ENCODE measurements around the gene ANKRD55.
"Not testable (repeated sequence)": the region's sequence is repeated elsewhere in the genome, so short reads cannot be mapped to it uniquely, and the experiment has no call there.

ANKRD55 gene

DNA sequence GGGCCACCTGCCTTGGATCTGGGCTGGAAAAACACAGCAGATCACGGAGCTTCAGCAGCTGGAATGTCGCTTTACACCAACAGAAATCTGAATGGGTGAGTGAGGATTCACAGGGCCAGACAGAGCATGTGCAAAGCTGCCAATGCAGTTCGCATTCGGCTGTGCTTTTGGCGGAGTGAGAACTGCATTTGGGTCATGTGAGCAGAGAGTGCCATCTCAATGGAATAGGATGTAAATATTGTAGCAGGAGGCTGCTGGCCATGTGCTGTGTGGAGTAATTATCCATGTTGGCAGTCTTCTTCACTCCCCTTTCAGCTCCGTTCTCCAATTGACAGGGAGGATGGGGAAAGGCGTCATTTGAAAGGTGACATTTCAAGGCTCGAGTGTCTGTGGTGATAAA, at the start of gene ANKRD55:
Gene ANKRD55 (minus strand): TSS at position 101 of the 400 bp plus-strand sequence. CDS start 417 bp downstream, outside the sequence.
- no peak for DNase-seq (ENCODE audit: low spot score)

DNA sequence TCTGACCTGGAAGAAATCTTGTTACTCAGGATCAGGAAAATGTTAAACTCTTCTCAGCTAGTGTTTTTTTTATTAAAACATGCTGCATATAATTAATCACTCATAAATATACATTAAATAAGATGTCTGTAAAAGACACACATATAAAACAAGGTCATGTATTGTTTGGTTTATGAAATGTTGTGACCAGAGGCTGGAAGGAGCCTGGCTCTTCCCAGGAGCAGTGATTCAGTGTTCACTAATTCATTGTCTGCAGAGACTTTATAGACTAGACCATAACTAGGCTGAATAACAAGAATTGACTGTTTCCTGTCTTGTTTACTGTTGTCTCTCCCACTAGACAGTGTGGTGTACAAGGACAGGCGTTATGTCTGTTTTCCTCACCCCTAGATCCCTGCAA, 49.1 kb upstream of the ANKRD55 start:
- DNase-seq (ENCODE audit: low spot score): no peak

DNA sequence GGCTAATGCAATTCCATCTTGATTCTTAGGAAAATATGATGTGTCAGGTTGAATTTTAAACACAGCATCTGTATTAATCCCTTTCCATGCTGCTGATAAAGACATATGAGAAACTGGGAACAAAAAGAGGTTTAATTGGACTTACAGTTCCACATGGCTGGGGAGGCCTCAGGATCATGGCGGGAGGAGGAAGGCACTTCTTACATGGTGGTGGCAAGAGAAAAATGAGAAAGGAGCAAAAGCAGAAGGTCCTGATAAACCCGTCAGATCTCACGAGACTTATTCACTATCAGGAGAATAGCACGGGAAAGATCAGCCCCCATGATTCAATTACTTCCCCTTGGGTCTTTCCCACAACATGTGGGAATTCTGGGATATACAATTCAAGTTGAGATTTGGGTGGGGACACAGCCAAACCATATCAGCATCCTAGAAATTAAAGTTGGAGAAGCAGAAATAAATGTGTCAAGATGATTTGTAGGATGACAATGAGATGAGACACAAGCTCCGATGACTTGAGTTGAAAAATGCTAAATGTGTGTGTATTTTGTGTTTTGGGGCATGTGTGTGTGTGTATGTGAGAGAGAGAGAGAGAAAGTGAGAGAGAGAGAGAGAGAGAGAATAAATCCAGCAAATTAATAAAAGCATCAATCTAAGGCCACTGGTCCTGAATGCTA, 48.5 kb upstream of the ANKRD55 start:
- no peak for DNase-seq (ENCODE audit: low spot score)

DNA sequence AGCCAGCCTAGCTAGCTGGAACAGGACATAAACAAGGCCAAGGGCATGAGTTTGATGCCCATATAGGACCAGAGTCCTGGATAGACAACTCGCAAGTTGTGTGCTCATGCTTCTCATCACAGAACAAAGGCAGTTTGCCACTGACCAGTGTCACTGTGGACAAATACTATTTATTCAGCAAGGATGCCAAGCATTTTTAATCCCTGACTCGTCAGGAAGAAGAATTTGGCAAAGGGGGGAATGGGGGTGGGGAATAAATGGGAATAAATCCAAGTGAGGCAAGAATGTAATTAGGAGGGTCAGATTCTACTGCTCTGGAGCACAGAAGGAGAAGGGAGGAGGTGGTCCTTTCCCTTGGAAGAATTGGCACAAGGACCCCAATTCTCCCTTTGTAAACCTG, 46.8 kb upstream of the ANKRD55 start:
- no peak for DNase-seq (ENCODE audit: low spot score)

DNA sequence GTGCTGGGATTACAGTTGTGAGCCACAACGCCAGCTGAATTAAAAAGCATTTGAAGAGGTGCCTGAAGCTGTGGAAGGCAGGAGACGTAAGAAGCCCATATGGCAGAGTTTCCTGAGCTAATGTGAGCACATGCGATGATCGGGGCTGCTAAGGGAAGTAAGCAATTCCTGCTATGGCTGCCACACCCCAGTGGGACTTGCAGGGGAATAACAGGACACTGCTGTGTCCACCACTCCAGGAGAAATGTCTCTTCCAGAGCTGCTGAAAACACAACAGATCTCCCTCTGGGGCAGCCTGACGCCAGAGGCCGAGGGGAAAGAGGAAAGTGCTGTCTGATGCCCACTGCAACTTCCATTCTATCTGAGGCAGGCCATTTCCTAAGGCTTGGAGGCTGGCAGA, 46.2 kb upstream of the ANKRD55 start:
- no peak for DNase-seq (ENCODE audit: low spot score)

DNA sequence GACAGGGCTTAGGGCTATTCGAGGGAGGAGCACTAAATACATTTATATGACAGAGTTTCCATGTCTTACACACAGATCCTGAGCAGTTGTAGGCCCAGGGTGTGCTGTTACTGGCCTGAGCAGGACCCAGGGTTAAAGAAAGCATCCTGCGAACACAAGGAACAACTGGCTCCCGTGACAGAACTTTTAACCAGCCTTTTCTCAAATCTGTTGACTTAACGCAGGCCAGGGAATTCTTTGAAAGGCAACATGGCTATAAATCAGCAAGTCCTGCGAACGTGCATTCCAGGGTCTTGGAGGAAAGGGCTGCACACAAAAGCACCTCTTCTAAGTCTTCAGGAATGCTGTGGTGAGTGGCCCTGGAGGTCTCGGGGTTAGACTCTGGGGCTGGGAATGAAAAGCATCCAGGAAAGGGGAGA, 45.2 kb upstream of the ANKRD55 start:
- DNase-seq (ENCODE audit: low spot score): no peak

DNA sequence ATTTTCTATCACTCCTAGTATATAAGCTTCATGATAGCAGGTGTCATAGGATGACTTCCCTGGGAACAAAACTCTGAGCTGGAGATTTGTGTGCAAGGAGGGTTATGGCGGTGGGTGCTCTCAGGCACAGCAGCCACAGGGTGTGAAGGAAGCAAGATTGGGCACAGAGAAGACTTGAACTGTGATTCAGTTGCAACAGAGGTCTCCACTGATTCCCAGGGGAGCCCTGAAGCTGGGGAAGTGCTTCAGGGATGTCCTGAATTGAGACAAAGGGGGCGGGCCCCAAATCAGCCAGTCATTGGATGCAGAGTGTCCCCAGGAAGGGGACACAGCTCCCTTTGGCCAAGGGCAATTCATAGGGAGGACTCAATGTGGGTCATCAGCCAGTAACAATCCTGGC, 44.4 kb upstream of the ANKRD55 start:
- no peak for DNase-seq (ENCODE audit: low spot score)

DNA sequence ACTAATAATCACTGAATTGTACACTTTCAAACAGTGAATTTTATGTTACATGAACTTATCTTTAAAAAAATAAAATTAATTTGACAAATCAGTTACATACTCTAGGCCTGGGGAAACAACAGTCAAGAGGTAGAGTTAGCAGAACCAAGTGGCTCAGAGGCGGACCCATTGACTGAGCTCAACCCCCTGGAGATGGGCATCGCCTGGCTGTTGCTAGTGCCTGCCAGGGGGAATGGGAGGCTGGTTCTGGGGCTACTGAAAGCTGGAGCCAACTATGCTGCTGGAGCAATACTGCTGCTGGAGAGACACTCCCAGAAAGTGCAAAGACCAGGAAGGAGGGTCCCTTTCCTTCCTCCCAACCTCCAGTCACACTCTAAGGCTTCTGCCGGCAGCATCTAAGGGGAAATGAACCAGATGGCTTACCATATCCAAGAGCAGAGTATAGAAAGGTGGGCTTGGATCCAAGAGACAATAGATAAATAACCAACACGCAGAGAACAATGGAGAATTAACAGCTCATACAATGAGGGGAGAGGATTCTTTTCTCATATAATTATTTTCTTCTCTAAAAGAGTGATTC, 40.3 kb upstream of the ANKRD55 start:
- no peak for DNase-seq (ENCODE audit: low spot score)

DNA sequence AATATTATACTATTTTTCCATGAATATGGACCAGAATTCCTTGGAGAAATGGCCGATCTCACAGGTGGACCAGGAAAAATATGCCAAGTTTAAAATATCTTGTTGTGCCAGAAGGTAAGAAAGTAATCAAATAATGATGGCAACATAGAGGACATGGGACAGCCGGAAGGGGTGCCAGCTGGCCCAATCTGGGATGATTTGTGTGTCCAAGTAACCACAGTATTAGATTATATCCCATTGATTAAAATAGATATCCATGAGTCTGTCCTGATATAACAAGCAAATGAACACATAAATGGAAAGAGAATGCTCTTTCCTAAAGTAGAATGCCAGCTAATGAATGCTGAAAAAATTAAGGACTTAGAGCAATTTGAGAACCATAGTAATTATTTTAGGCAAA, 39.6 kb upstream of the ANKRD55 start:
- DNase-seq (ENCODE audit: low spot score): no peak

DNA sequence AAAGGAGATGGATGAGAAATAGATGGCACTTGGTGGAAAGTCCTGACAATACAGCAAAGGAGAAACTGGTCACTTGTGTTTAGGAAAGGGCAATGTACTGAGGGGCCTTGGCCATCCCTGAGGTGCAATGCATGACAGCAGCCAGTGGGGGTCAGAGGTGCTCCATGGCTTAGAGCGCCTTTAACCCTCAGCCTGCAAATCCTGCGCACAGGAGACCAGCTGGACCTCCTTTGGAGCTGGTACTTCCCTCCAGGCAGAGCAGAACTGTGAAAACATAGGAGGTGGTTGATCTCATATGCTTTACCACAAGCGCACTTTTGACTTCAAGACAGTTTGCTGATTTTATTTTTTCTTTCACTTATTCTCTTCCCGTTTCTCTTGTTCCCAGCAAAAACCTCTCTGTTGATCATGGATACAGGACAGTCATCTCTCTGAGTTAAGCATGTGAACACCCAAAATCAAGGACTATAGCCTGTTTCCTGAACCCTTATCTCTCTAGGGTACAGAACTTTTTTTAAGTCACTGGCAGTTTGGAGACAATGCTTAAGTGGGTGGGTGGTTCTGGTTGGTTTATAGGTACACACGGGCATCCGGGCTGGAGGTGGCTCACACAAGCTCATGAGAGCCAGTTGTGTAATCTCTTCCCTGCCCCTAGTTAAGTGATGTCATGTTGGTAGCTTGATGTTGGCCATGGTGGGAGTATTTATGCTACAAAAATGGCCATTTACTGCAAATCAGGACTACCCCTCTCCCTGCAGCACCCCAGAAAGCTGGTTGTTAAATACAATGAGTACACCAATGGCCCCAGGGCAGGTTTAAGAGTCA, 37.6 kb upstream of the ANKRD55 start:
- peak; percentile 66 for DNase-seq (ENCODE audit: low spot score)

DNA sequence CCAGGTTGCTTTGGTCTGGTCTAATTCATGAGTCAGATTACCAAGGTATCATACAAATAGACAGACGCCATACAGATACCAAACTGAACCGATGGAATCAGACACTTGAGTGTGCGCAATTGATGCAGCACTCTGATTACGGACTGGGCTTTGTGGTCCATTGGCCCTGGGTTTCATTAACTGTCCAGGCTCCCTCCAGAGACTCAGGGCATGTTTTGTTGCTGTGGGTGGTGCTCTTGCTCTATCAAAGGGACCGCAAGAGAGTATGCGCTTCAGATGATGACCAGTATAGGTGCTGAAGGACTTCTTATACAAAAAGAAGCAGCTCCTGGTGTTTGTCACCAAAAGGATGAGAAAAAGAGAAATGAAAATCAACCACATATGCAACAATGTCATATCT, 36.9 kb upstream of the ANKRD55 start:
- DNase-seq (ENCODE audit: low spot score): peak; percentile 22

DNA sequence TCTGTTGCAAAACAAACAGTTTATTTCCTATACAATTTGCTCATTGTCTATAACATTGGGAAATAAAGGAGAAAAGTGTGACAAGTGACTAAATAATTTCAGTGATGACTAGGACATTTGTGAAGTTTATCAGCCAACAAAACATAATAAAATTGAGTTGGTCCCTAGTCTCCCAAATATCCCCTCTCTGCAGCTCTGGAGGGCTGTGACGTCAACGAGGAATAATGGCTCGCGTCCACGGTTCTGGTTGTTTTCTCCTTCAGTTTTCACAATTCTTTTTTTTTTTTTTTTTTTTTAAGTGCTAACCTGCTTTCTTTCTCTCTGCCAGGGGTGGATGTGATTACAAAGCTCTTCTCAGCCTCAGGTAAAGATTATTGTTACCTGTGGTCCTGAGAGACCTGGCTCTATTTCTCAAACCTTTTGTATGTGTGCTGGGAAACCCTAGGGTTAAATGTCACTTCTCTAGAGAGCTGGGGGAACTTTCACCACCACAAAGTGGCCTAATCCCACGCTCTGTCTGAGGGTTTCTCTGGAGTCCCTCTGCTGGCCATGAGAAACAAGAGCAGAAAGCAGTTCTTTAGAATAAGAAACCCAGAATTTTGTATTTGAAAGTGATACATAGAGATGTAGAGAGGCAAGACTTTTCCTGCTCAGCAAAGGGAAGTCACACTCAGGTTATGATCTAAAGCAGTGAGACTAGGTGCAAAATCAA, 36.2 kb upstream of the ANKRD55 start:
- DNase-seq (ENCODE audit: low spot score): peak; percentile 47

DNA sequence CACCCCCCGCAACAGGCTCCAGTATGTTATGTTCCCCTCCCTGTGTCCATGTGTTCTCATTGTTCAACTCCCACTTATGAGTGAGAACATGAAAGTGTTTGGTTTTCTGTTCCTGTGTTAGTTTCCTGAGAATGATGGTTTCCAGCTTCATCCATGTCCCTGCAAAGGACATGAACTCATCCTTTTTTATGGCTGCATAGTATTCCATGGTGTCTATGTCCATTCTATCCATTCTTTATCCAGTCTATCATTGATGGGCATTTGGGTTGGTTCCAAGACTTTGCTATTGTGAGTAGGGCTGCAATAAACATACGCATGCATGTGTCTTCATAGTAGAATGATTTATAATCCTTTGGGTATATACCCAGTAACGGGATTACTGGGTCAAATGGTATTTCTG, 35.6 kb upstream of the ANKRD55 start:
- not testable (repeated sequence) for DNase-seq (ENCODE audit: low spot score)

DNA sequence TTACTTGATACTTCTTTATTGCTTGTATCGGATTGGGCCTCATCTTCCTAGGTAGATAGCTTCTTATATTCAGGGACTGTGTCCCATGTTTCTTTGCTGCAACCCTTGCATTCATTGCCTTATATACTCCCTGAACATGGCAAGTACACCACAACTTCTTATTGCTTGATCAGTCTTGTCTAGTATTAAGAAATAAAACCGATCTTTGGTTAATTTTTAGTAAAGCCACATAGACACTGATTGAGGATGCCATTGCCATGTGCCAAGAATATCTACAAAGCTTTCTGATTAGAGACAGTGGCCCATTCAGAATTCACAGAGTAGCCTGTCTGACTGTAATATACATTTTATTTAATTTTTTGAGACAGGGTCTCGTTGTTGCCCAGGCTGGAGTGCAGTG, 34.7 kb upstream of the ANKRD55 start:
- no peak for DNase-seq (ENCODE audit: low spot score)

DNA sequence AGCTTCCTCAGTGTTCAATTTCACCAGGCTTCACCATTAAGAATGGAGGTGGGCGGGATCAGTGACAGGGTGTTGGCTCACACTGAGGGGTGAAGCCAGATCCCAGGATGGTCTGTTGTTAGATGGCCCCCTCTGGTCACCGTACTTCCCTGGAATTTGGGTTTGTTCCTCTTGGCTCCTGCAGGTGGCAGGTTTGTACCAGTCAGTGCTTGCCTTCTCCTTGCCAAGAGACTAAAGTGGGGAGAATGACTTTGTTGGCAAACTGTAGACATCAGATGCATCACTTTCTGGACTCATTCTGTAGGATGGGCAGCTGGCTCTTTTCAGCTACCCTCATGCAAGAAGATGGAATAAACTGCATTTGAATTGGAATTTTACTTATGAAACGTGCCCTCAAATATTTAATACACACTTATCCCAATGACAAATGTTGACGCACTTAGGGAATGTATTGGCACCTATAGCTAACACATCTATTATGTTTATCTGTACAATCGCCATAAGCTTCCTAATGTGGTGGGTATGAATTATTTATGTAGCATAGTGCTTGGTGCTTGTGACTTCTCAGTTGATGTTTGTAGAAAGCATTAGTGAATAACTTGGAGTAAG, 31.4 kb upstream of the ANKRD55 start:
- peak; percentile 38 for DNase-seq (ENCODE audit: low spot score)

DNA sequence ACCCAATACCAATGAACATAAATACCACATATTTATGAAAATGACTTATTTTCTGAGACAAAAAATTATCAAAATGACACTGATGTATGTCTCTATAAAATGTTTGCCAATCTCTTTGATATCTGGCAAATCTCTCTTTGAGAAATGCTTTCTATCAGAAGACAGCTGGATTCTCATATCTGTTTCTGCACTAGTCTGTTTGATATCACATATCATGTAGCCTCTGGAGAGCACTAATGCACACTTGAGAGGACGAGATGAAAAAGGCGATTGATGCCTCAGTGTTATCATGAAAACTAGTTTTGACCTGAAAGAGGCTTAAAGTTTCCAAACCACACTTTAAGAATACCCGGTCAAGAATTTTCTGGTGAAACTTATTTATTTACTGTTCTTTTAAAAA, 29.1 kb upstream of the ANKRD55 start:
- DNase-seq (ENCODE audit: low spot score): no peak

DNA sequence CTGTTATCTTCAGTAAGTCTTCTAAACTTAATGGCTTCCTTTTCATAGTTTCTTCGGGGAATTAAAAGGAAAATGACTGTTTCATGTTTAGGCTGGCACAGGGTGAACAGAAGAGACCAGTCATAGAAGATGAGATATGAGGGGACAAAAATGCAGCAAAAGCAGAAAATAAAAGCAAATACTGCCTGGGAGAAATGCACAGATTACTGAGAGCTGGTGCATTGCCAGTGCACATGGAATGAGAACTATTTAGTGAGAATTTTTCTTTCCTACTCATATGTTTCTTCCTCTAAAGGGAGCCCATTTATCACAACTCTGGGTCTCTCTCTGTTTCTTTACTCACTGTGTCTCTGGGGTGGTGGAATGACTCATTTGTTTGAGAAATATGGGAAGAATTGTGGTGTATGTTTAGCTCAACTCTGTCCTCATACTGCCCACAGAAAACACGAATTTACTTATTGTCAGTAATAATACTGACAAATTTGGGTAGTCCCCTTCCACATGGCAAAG, 25.9 kb upstream of the ANKRD55 start:
- DNase-seq (ENCODE audit: low spot score): no peak

DNA sequence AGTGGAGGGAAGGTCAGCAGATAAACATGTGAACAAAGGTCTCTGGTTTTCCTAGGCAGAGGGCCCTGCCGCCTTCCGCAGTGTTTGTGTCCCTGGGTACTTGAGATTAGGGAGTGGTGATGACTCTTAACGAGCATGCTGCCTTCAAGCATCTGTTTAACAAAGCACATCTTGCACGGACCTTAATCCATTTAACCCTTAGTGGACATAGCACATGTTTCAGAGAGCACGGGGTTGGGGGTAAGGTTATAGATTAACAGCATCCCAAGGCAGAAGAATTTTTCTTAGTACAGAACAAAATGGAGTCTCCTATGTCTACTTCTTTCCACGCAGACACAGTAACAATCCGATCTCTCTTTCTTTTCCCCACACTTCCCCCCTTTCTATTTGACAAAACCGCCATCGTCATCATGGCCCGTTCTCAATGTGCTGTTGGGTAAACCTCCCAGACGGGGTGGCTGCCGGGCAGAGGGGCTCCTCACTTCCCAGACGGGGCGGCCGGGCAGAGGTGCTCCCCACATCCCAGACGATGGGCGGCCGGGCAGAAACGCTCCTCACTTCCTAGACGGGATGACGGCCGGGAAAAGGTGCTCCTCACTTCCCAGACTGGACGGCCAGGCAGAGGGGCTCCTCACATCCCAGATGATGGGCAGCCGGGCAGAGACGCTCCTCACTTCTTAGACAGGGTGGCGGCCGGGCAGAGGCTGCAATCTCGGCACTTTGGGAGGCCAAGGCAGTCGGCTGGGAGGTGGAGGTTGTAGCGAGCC, 24.8 kb upstream of the ANKRD55 start:
- DNase-seq (ENCODE audit: low spot score): not testable (repeated sequence)

DNA sequence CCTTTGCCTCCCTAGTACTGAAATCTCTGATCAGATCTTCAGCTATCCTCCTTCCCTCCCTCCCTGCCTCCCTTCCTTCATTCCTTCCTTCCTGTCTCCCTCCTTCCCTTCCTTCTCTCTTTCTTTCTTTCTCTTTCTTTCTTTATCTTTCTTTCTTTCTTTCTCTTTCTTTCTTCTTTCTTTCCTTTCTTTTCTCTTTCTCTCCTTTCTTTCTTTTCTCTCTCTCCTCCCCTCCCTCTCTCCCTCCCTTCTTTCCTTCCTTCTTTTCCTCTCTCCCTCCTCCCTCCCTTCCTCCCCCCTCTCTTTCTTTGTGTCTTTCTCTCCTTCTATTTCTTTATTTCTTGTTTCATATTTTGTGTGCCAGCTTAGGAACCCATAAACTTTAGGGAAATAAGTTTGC, 23.9 kb upstream of the ANKRD55 start:
- DNase-seq (ENCODE audit: low spot score): no peak

DNA sequence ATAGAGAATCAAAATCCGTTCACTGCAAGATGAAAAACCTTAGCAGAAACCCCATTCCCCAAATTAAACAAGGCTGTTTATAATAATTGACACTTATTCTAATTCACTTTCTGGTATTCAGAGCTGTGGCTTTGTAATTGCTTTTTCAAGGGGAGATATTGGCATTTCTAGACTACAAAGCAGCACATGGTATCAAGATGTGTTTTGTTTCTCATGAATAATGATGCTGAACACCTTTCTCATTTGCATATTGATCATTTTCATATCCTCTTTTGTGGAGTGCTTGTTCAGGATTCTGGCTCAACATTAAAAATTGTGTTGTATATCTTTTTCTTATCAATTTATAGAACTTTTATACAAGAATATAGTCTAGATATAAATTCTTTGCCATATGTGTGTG, 22.4 kb upstream of the ANKRD55 start:
- no peak for DNase-seq (ENCODE audit: low spot score)

DNA sequence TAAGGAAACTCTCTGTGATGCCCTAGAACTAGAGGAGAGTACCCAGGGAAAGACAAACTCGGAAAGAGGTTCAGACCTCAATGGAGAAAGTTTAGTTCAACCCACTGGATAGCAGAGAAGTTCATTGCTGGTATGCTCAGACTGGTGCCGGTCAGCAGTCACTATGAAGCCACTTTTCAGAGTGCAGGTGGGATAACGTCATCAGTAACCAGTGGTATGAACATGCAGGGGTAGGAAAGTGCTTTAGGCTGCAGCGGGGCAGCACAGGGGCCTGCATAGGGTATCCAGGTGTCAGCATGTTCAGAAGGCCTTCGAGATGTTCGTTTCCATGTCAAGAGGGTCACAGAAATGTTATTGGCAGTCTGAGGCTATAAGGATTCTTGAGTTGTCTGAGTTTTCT, 20.8 kb upstream of the ANKRD55 start:
- DNase-seq (ENCODE audit: low spot score): no peak
